Parathyroid adenoma (tissue), 2 donors: ENCODE measurements around the gene PDE4D.

Experiments
- H2AFZ ChIP-seq: fragments of 300-600 bp; sonication (generic); one replicate; pipeline ENCODE4 v1.7.0; 2017; ENCODE audit warnings: antibody characterized with exemption, mild to moderate bottlenecking
- H3K27ac ChIP-seq: fragments of 300-600 bp; sonication (generic); one replicate; pipeline ENCODE4 v1.7.0; 2017
- H3K27me3 ChIP-seq: fragments of 300-600 bp; sonication (generic); one replicate; pipeline ENCODE4 v1.7.0; 2017; ENCODE audit warnings: low read length; ENCODE audit not compliant: control insufficient read depth, insufficient read depth
- H3K36me3 ChIP-seq: fragments of 300-600 bp; sonication (generic); one replicate; pipeline ENCODE4 v1.7.0; 2017; ENCODE audit warnings: low read length; ENCODE audit not compliant: control insufficient read depth, insufficient read depth
- H3K4me1 ChIP-seq: fragments of 300-600 bp; sonication (generic); one replicate; pipeline ENCODE4 v1.7.0; 2017; ENCODE audit warnings: control low read depth
- H3K4me2 ChIP-seq: fragments of 300-600 bp; sonication (generic); one replicate; pipeline ENCODE4 v1.7.0; 2017; ENCODE audit warnings: low read length
- H3K4me3 ChIP-seq: fragments of 300-600 bp; sonication (generic); one replicate; pipeline ENCODE4 v1.7.0; 2017; ENCODE audit warnings: low read depth, low read length
- H3K79me2 ChIP-seq: fragments of 300-600 bp; sonication (generic); one replicate; pipeline ENCODE4 v1.7.0; 2017; ENCODE audit warnings: control low read depth
- H3K9ac ChIP-seq: fragments of 300-600 bp; sonication (generic); one replicate; pipeline ENCODE4 v1.7.0; 2017; ENCODE audit warnings: mild to moderate bottlenecking
- H3K9me3 ChIP-seq: fragments of 300-600 bp; sonication (generic); one replicate; pipeline ENCODE4 v1.7.0; 2017; ENCODE audit warnings: low read length; ENCODE audit not compliant: control insufficient read depth
- TF ChIP-seq, protein P1 (sequence below): fragments of 300-600 bp; sonication (generic); IDR thresholded peaks from one replicate; pipeline ENCODE4 v1.7.0; 2017; ENCODE audit warnings: antibody characterized with exemption, mild to moderate bottlenecking
- donor health status: primary hyperparathyroidism.

Gene PDE4D

GRCh38 chr5:59152701-59153245, 740.8 kb downstream of the PDE4D start:
- Histone ChIP-seq H3K9me3 (no peaks in the 10 kb centered on the region), H3K4me1 (no peaks in the 10 kb centered on the region), H3K79me2 (no peaks in the 10 kb centered on the region), H3K27ac (no peak overlapping the region), H3K4me3 (no peak overlapping the region), H3K4me2 (no peak overlapping the region), H3K9ac (no peak overlapping the region), H2AFZ (no peak overlapping the region), H3K36me3 (no peaks in the 10 kb centered on the region), H3K27me3 (no peaks in the 10 kb centered on the region)
- TF ChIP-seq, protein P1, sequence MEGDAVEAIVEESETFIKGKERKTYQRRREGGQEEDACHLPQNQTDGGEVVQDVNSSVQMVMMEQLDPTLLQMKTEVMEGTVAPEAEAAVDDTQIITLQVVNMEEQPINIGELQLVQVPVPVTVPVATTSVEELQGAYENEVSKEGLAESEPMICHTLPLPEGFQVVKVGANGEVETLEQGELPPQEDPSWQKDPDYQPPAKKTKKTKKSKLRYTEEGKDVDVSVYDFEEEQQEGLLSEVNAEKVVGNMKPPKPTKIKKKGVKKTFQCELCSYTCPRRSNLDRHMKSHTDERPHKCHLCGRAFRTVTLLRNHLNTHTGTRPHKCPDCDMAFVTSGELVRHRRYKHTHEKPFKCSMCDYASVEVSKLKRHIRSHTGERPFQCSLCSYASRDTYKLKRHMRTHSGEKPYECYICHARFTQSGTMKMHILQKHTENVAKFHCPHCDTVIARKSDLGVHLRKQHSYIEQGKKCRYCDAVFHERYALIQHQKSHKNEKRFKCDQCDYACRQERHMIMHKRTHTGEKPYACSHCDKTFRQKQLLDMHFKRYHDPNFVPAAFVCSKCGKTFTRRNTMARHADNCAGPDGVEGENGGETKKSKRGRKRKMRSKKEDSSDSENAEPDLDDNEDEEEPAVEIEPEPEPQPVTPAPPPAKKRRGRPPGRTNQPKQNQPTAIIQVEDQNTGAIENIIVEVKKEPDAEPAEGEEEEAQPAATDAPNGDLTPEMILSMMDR, result no peak

DNA sequence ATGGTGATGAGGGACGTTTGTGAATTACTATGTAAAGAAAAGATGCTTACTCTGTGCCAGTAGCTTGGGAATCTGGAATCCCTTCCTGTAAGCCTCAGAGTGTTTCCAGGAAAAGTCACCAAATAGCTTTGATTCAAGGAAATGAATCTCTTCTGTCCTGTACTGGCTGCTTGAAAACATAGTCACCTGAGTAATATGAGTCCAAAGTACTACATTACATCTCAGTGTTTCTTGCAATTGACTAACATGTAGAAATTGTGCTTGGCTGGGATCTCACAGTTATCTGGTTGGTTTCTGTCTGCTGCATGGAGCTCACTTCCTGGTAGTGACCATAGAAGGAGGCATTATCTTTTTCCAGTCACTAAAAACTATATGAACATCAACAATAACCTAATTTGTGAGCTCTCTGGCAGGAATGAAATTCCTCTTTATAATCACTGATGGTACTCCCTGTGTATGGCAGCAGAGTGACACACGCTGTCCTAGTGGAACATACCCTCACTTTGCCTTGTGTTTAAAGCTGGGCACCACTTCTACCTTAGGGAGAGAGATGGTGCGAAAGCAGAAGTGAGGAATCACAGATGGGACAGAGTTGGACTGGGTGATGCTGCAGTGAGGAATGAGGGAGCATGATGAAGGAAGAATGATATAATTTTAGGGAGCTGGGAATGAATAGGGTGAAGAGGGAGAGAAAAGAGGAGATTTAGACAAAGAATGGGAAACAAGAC, 742.2 kb downstream of the PDE4D start:
- Histone ChIP-seq H3K36me3 (no peaks in the 10 kb centered on the region), H2AFZ (no peak overlapping the region), H3K27me3 (no peaks in the 10 kb centered on the region), H3K4me1 (no peaks in the 10 kb centered on the region), H3K27ac (no peak overlapping the region), H3K9ac (no peak overlapping the region), H3K9me3 (no peaks in the 10 kb centered on the region), H3K79me2 (no peaks in the 10 kb centered on the region), H3K4me2 (no peak overlapping the region), H3K4me3 (no peak overlapping the region)
- TF ChIP-seq, protein P1, result no peak

DNA sequence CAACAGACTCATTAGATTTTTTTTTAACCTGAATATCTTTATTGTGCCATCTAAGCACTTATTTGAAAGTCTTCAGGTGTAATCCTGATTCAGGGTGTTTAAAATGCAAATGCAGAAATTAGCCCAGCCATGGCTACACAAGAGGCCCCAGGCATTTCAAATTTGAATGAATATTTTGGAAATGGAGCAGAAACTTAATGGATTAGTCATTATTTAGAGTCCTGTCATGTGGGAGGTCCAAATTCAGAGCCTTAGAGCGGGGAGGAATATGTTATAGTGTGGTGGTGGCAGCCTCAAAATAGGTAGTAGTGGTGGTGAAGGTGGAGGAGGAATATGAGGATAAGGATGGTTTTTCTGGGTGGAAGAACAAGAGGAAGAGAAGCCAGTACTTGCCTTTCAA, 743.7 kb downstream of the PDE4D start:
- TF ChIP-seq, protein P1, result no peak
- H3K9ac ChIP-seq, result no peak overlapping the region
- H3K4me3 ChIP-seq, result no peak overlapping the region
- no peaks in the 10 kb centered on the region for H3K79me2 ChIP-seq
- no peak overlapping the region for H3K27ac ChIP-seq
- no peaks in the 10 kb centered on the region for H3K27me3 ChIP-seq
- no peaks in the 10 kb centered on the region for H3K9me3 ChIP-seq
- H2AFZ ChIP-seq, result no peak overlapping the region
- H3K36me3 ChIP-seq, result no peaks in the 10 kb centered on the region
- H3K4me2 ChIP-seq, result no peak overlapping the region
- no peaks in the 10 kb centered on the region for H3K4me1 ChIP-seq

DNA sequence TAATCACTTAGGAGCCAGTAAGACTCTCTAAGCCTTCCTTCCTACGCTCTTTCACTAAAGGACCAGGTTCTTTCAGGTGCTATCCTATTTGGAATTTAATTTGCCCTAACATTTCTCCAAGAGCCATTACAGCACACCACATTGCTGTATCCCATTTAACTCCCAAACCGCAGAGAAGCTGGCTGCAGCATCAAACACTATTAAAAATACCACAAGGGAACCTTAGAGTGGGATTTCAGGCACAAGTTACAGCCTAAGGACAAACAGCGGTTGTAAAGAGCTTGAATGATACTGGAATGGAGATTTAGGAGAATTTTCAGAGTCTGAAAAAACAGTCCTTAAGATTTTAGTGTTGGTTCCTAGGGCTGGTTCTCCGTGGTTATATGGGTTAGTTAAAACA, 744.3 kb downstream of the PDE4D start:
- no peak overlapping the region for H2AFZ ChIP-seq
- H3K27ac ChIP-seq, result no peak overlapping the region
- H3K36me3 ChIP-seq, result no peaks in the 10 kb centered on the region
- H3K4me1 ChIP-seq, result no peaks in the 10 kb centered on the region
- no peaks in the 10 kb centered on the region for H3K27me3 ChIP-seq
- H3K9me3 ChIP-seq, result no peaks in the 10 kb centered on the region
- H3K79me2 ChIP-seq, result no peaks in the 10 kb centered on the region
- H3K4me3 ChIP-seq, result no peak overlapping the region
- TF ChIP-seq, protein P1, result no peak
- H3K4me2 ChIP-seq, result no peak overlapping the region
- no peak overlapping the region for H3K9ac ChIP-seq

GRCh38 chr5:59146729-59147128, 746.8 kb downstream of the PDE4D start:
- H3K27ac ChIP-seq, result no peak overlapping the region
- no peak overlapping the region for H3K4me2 ChIP-seq
- no peak overlapping the region for H3K4me3 ChIP-seq
- H2AFZ ChIP-seq, result no peak overlapping the region
- TF ChIP-seq, protein P1, result no peak
- H3K79me2 ChIP-seq, result no peaks in the 10 kb centered on the region
- no peaks in the 10 kb centered on the region for H3K27me3 ChIP-seq
- no peaks in the 10 kb centered on the region for H3K9me3 ChIP-seq
- no peaks in the 10 kb centered on the region for H3K36me3 ChIP-seq
- H3K4me1 ChIP-seq, result no peaks in the 10 kb centered on the region
- H3K9ac ChIP-seq, result no peak overlapping the region
